Heart right ventricle (tissue), 16 donors: Measurements from ENCODE around the gene CHRM2. TPM values are rescaled to one million over a fixed set of nuclear protein-coding genes. Genes with fewer than 3 reads are reported as not detected.

ENCODE experiments used
- ATAC-seq, 8 donors: fragments of 200-7000 bp; cut with Tn5 transposase; one replicate each; pipeline ENCODE4 v1.9.1; 2020; ENCODE audit warnings: mild to moderate bottlenecking in 8 of 8, moderate library complexity in 8 of 8, moderate number of reproducible peaks in 1 of 8
- DNase-seq, 2 donors: peaks; one replicate each; pipeline ENCODE4 v3.0.0-alpha.2; 2020
- H3K27ac ChIP-seq, 10 donors: fragments of 200-600 bp; sonication (generic) in 2 of 10; one replicate each; pipeline versions ENCODE4 v1.5.0 to v1.8.0; 2020 to 2022; ENCODE audit warnings: mild to moderate bottlenecking in 3 of 10
- H3K27me3 ChIP-seq, 7 donors: fragments of 200-600 bp; one replicate each; pipeline ENCODE4 v1.8.0; 2021 to 2022; ENCODE audit warnings: mild to moderate bottlenecking in 2 of 7
- H3K36me3 ChIP-seq, 9 donors: fragments of 200-600 bp; sonication (generic) in 1 of 9; one replicate each; pipeline versions ENCODE4 v1.5.0 to v1.8.0; 2020 to 2022; ENCODE audit warnings: mild to moderate bottlenecking in 2 of 9
- H3K4me1 ChIP-seq, 9 donors: fragments of 200-600 bp; sonication (generic) in 1 of 9; one replicate each; pipeline versions ENCODE4 v1.5.0 to v1.8.0; 2020 to 2022; ENCODE audit warnings: mild to moderate bottlenecking in 4 of 9
- H3K4me3 ChIP-seq, 10 donors: fragments of 200-600 bp; sonication (generic) in 2 of 10; one replicate each; pipeline versions ENCODE4 v1.5.0 to v1.8.0; 2020 to 2022; ENCODE audit warnings: mild to moderate bottlenecking in 7 of 10, moderate library complexity in 2 of 10
- H3K9me3 ChIP-seq, 11 donors: fragments of 200-600 bp in 10 of 11; sonication (generic) in 2 of 11; one replicate each; pipeline versions ENCODE4 v1.5.0 to v1.8.0; 2013 to 2022; ENCODE audit warnings: mild to moderate bottlenecking in 2 of 11, control low read depth in 1 of 11, moderate library complexity in 1 of 11
- CTCF ChIP-seq, 9 donors: fragments of 200-600 bp; sonication (generic) in 2 of 9; IDR thresholded peaks; one replicate each; pipeline versions ENCODE4 v1.5.0 to v1.8.0; 2021 to 2022; ENCODE audit warnings: antibody characterized with exemption in 9 of 9, mild to moderate bottlenecking in 5 of 9, moderate library complexity in 1 of 9
- WGBS, 2 donors: extraction: QIAGEN DNeasy Blood & Tissue Kit; methylation state at CpG; one replicate each; pipeline ENCODE4 v1.1.7; 2013; ENCODE audit warnings: inconsistent platforms in 1 of 2; 5-methylcytosine and 5-hydroxymethylcytosine counted together
- intact Hi-C, 10 donors: fragments of 100-400 bp; cut with DNase I; formaldehyde crosslinking; loops; one replicate each; pipeline versions ENCODE4 v1.11.1 to v1.14.2; 2022
- polyA plus RNA-seq, 2 donors: library from polyadenylated mRNA; stranded (reverse); fragments of 200-250 nt; gene quantifications; one replicate each; pipeline ENCODE4 v1.2.3, GENCODE V29; 2013
- total RNA-seq, 10 donors: library from RNA; stranded (reverse); fragmentation: NEBNext Ultra II Directional in 3 of 10; extraction: Animal tissue kit (Norgen Biotek cat#: 25700) in 3 of 10; gene quantifications; one replicate each; pipeline versions ENCODE4 v1.2.1 to v1.2.4, GENCODE V29; 2021 to 2023
- donor health status: Arrhythmogenic right ventricular cardiomyopathy.
- donor health status: ischemic (EF 13 %, LVEDD 7.1; RV severe dilation, severe dysfunction).
- donor health status: healthy with polysubstance abuse.
- donor health status: DM: no; HTN: yes; CAD: no.
- donor health status: DM: no; HTN: no; CAD: no.
- donor health status: ischemic (EF 25% LVEDD 6.9; RV normal size, moderate dysfunction).
- donor health status: ischemic (EF 25% LVEDD 5.7; RV mildly dilated, moderate dysfunction).
- donor health status: healthy.
- donor health status: DM: yes; HTN: yes; CAD: no.
- donor health status: Ischemic cardiomyopathy.
- donor health status: ischemic (EF 35%, LVEDD 5.7; RV mildly dilated, moderate dysfunction).
- donor health status: nonischemic (EF 11% LVEDD 7.7; RV severe dilation, severe dysfunction).
- donor health status: DM: yes; HTN: yes; CAD: no.
- donor health status: PGD.
- donor health status: ischemic (EF 29% LVEDD 5.4; RV normal size, mild dysfunction).
- donor health status: nonischemic (EF 23%, LVEDD 6.1; RV moderate dilation, normal function).

The CHRM2 gene
- total and polyA plus RNA-seq, 12 donors: 11.7 to 108 (median 69.7) TPM

GRCh38 chr7:136964347-136964746 is 95.9 kb downstream of the CHRM2 start:
- Histone ChIP-seq H3K27ac (peak overlapping the region in 2 of 10 donors; percentile 16 to 20), H3K4me3 (no peak overlapping the region), H3K9me3 (no peaks in the 10 kb centered on the region), H3K4me1 (peaks cover 0 to 20% (median 9%) of the 10 kb centered on the region in 9 donors), H3K36me3 (no peaks in the 10 kb centered on the region), H3K27me3 (no peaks in the 10 kb centered on the region)
- intact Hi-C loops: no loop called here
- WGBS, 2 donors: 4 to 5% methylated on average over 1 of the region's 1 CpG
- no peak for DNase-seq
- no peak for TF ChIP-seq CTCF (IDR thresholded peaks at IDR 0.05)
- ATAC-seq: peak in 3 of 8 donors; percentile 30 to 50 (median 46)

- no peak for TF ChIP-seq CTCF (IDR thresholded peaks at IDR 0.05)
- H3K27me3 ChIP-seq: no peaks in the 10 kb centered on the region
- WGBS, 2 donors: 59 to 65% methylated on average over 1 of the region's 1 CpG
- no peak for ATAC-seq
- H3K4me3 ChIP-seq: no peak overlapping the region
- H3K27ac ChIP-seq: no peak overlapping the region
- intact Hi-C loops: no loop called here
- DNase-seq: no peak
- H3K36me3 ChIP-seq: no peaks in the 10 kb centered on the region
- H3K4me1 ChIP-seq: peaks cover 0 to 22% (median 9%) of the 10 kb centered on the region in 9 donors
- no peaks in the 10 kb centered on the region for H3K9me3 ChIP-seq
Observed at GRCh38 chr7:136966825-136967224, 98.4 kb downstream of the CHRM2 start.

GRCh38 chr7:136969761-136970160 is 101.3 kb downstream of the CHRM2 start:
- no peak for ATAC-seq
- WGBS, 2 donors: 44% methylated on average over 2 of the region's 2 CpGs
- no peak for TF ChIP-seq CTCF (IDR thresholded peaks at IDR 0.05)

GRCh38 chr7:136971776-136972175 is 103.3 kb downstream of the CHRM2 start:
- 77 to 83% methylated on average over 2 of the region's 2 CpGs for WGBS, 2 donors
- no peaks in the 10 kb centered on the region for H3K36me3 ChIP-seq
- no peak overlapping the region for H3K4me3 ChIP-seq
- peaks cover 0 to 12% (median 0%) of the 10 kb centered on the region in 9 donors for H3K4me1 ChIP-seq
- no peak overlapping the region for H3K27ac ChIP-seq
- intact Hi-C loops: no loop called here
- ATAC-seq (no peak), DNase-seq (no peak)
- H3K9me3 ChIP-seq: no peaks in the 10 kb centered on the region
- no peak for TF ChIP-seq CTCF (IDR thresholded peaks at IDR 0.05)
- H3K27me3 ChIP-seq: no peaks in the 10 kb centered on the region

More at GRCh38 chr7:136969761-136970160, 101.3 kb downstream of the CHRM2 start:
- Histone ChIP-seq H3K4me3 (no peak overlapping the region), H3K36me3 (no peaks in the 10 kb centered on the region), H3K27me3 (no peaks in the 10 kb centered on the region), H3K27ac (no peak overlapping the region), H3K9me3 (no peaks in the 10 kb centered on the region), H3K4me1 (peaks cover 0 to 16% (median 0%) of the 10 kb centered on the region in 9 donors)
- no peak for DNase-seq
- intact Hi-C loops: no loop called here
